HEK293 (cell line): ENCODE measurements around the gene TRPC6.

ENCODE experiments used
- CTCF ChIA-PET: fragments of 350-600 bp; formaldehyde crosslinking; extraction: SDS; loops from one replicate; lab custom pipeline; 2021; ENCODE audit warnings: antibody characterized with exemption; lab: Yijun Ruan, JAX
- POLR2A ChIA-PET: fragments of 300-600 bp; formaldehyde crosslinking; extraction: SDS; loops from one replicate; lab custom pipeline; 2020; ENCODE audit warnings: antibody characterized with exemption, inconsistent platforms; lab: Yijun Ruan, JAX
- H3K27ac ChIP-seq: fragments of 200-500 bp; sonication (Bioruptor generic); 2 replicates; pipeline ENCODE4 v1.5.1; 2014; ENCODE audit warnings: low read depth, low read length, control low read depth, inconsistent platforms; ENCODE audit errors: extremely low read depth
- H3K36me3 ChIP-seq, 2 experiments: fragments of 200-500 bp in 1 of 2; sonication (Bioruptor generic) in 1 of 2; 1 replicate in 1 of 2; 2 replicates in 1 of 2; pipeline ENCODE4 v1.5.1; 2014 to 2017; ENCODE audit warnings: inconsistent platforms in 2 of 2, low read length in 2 of 2; ENCODE audit not compliant: control insufficient read depth in 2 of 2, insufficient read depth in 1 of 2
- H3K4me1 ChIP-seq: fragments of 200-500 bp; sonication (Bioruptor generic); 2 replicates; pipeline ENCODE4 v1.5.1; 2014; ENCODE audit warnings: mild to moderate bottlenecking, low read length, inconsistent platforms; ENCODE audit not compliant: control insufficient read depth, insufficient read depth
- H3K4me3 ChIP-seq: 2 replicates; pipeline ENCODE4 v1.5.1; 2011; ENCODE audit warnings: low read depth, mild to moderate bottlenecking, control low read depth, low read length, moderate library complexity
- H3K9me3 ChIP-seq: fragments of 200-500 bp; sonication (Bioruptor generic); 2 replicates; pipeline ENCODE4 v1.5.1; 2014; ENCODE audit warnings: low read depth, low read length, inconsistent platforms; ENCODE audit not compliant: control insufficient read depth, insufficient read depth
- FEZF1 ChIP-seq: fragments of 450-650 bp; formaldehyde crosslinking; IDR thresholded peaks from 2 replicates; pipeline ENCODE4 v1.5.1; 2016; ENCODE audit warnings: missing biosample characterization, missing genetic modification characterization
- GLI4 ChIP-seq: fragments of 450-650 bp; formaldehyde crosslinking; IDR thresholded peaks from 2 replicates; pipeline ENCODE4 v1.5.1; 2016; ENCODE audit warnings: missing biosample characterization, missing genetic modification characterization
- IKZF3 ChIP-seq: fragments of 450-650 bp; IDR thresholded peaks from 2 replicates; pipeline ENCODE4 v1.5.0; 2018; ENCODE audit warnings: missing biosample characterization, mild to moderate bottlenecking, missing genetic modification characterization, moderate library complexity
- KLF10 ChIP-seq: fragments of 450-650 bp; IDR thresholded peaks from 2 replicates; pipeline ENCODE4 v1.5.1; 2018; ENCODE audit warnings: missing biosample characterization, mild to moderate bottlenecking, missing genetic modification characterization
- RBAK ChIP-seq: fragments of 450-650 bp; formaldehyde crosslinking; IDR thresholded peaks from 2 replicates; pipeline ENCODE4 v1.5.1; 2016; ENCODE audit warnings: missing biosample characterization, missing genetic modification characterization
- SP2 ChIP-seq: fragments of 450-650 bp; formaldehyde crosslinking; IDR thresholded peaks from 2 replicates; pipeline ENCODE4 v1.5.1; 2016; ENCODE audit warnings: missing biosample characterization, missing genetic modification characterization
- WT1 ChIP-seq: fragments of 450-650 bp; formaldehyde crosslinking; IDR thresholded peaks from 2 replicates; pipeline ENCODE4 v1.5.1; 2016; ENCODE audit warnings: missing biosample characterization, missing genetic modification characterization
- ZBTB44 ChIP-seq: fragments of 450-650 bp; IDR thresholded peaks from 2 replicates; pipeline ENCODE4 v1.5.1; 2018; ENCODE audit warnings: missing biosample characterization, mild to moderate bottlenecking, missing genetic modification characterization
- ZBTB49 ChIP-seq: fragments of 450-650 bp; formaldehyde crosslinking; IDR thresholded peaks from 2 replicates; pipeline ENCODE4 v1.5.1; 2016; ENCODE audit warnings: missing biosample characterization, missing genetic modification characterization, low read depth
- ZBTB6 ChIP-seq: fragments of 450-650 bp; formaldehyde crosslinking; IDR thresholded peaks from 2 replicates; pipeline ENCODE4 v1.5.1; 2017; ENCODE audit warnings: missing biosample characterization, missing genetic modification characterization
- ZNF133 ChIP-seq: fragments of 450-650 bp; formaldehyde crosslinking; IDR thresholded peaks from 2 replicates; pipeline ENCODE4 v1.5.1; 2016; ENCODE audit warnings: missing biosample characterization, missing genetic modification characterization
- ZNF157 ChIP-seq: fragments of 450-650 bp; formaldehyde crosslinking; IDR thresholded peaks from 2 replicates; pipeline ENCODE4 v1.5.1; 2016; ENCODE audit warnings: missing biosample characterization, missing genetic modification characterization
- ZNF214 ChIP-seq: fragments of 450-650 bp; formaldehyde crosslinking; IDR thresholded peaks from 2 replicates; pipeline ENCODE4 v1.5.1; 2017; ENCODE audit warnings: missing biosample characterization, mild to moderate bottlenecking, missing genetic modification characterization, borderline replicate concordance
- ZNF223 ChIP-seq: fragments of 450-650 bp; formaldehyde crosslinking; IDR thresholded peaks from 2 replicates; pipeline ENCODE4 v1.5.1; 2016; ENCODE audit warnings: missing biosample characterization, missing genetic modification characterization
- ZNF24 ChIP-seq: fragments of 450-650 bp; formaldehyde crosslinking; IDR thresholded peaks from 2 replicates; pipeline ENCODE4 v1.5.1; 2016; ENCODE audit warnings: missing biosample characterization, missing genetic modification characterization
- ZNF335 ChIP-seq: fragments of 450-650 bp; formaldehyde crosslinking; conservative IDR thresholded peaks from 2 replicates; pipeline ENCODE4 v1.5.1; 2016; ENCODE audit warnings: missing biosample characterization, missing genetic modification characterization
- ZNF366 ChIP-seq: fragments of 450-650 bp; formaldehyde crosslinking; conservative IDR thresholded peaks from 2 replicates; pipeline ENCODE4 v1.5.1; 2016; ENCODE audit warnings: missing biosample characterization, missing genetic modification characterization
- ZNF404 ChIP-seq: fragments of 450-650 bp; formaldehyde crosslinking; IDR thresholded peaks from 2 replicates; pipeline ENCODE4 v1.5.1; 2017; ENCODE audit warnings: missing biosample characterization, missing genetic modification characterization
- ZNF449 ChIP-seq: fragments of 450-650 bp; formaldehyde crosslinking; IDR thresholded peaks from 2 replicates; pipeline ENCODE4 v1.5.1; 2017; ENCODE audit warnings: missing biosample characterization, mild to moderate bottlenecking, missing genetic modification characterization, moderate library complexity
- ZNF501 ChIP-seq: fragments of 450-650 bp; formaldehyde crosslinking; IDR thresholded peaks from 2 replicates; pipeline ENCODE4 v1.5.1; 2016; ENCODE audit warnings: missing biosample characterization, missing genetic modification characterization
- ZNF513 ChIP-seq: fragments of 450-650 bp; IDR thresholded peaks from 2 replicates; pipeline ENCODE4 v1.5.1; 2018; ENCODE audit warnings: missing biosample characterization, missing genetic modification characterization
- ZNF555 ChIP-seq: fragments of 450-650 bp; formaldehyde crosslinking; conservative IDR thresholded peaks from 2 replicates; pipeline ENCODE4 v1.5.1; 2017; ENCODE audit warnings: missing biosample characterization, mild to moderate bottlenecking, missing genetic modification characterization, inconsistent platforms
- ZNF561 ChIP-seq: fragments of 450-650 bp; IDR thresholded peaks from 2 replicates; pipeline ENCODE4 v1.5.1; 2018; ENCODE audit warnings: missing biosample characterization, missing genetic modification characterization, borderline replicate concordance
- ZNF596 ChIP-seq: fragments of 450-650 bp; IDR thresholded peaks from 2 replicates; pipeline ENCODE4 v1.5.0; 2018; ENCODE audit warnings: missing biosample characterization, mild to moderate bottlenecking, missing genetic modification characterization, moderate library complexity
- ZNF624 ChIP-seq: fragments of 450-650 bp; formaldehyde crosslinking; IDR thresholded peaks from 2 replicates; pipeline ENCODE4 v1.5.1; 2017; ENCODE audit warnings: missing biosample characterization, missing genetic modification characterization
- ZNF629 ChIP-seq: fragments of 450-650 bp; formaldehyde crosslinking; IDR thresholded peaks from 2 replicates; pipeline ENCODE4 v1.5.1; 2017; ENCODE audit warnings: missing biosample characterization, missing genetic modification characterization
- ZSCAN23 ChIP-seq: fragments of 450-650 bp; formaldehyde crosslinking; IDR thresholded peaks from 2 replicates; pipeline ENCODE4 v1.5.1; 2016; ENCODE audit warnings: missing biosample characterization, missing genetic modification characterization
- ZXDB ChIP-seq: fragments of 450-650 bp; formaldehyde crosslinking; IDR thresholded peaks from 2 replicates; pipeline ENCODE4 v1.5.1; 2016; ENCODE audit warnings: missing biosample characterization, missing genetic modification characterization

TRPC6 gene

GRCh38 chr11:101523193-101523592, 60.6 kb downstream of the TRPC6 start:
- TF ChIP-seq WT1 (tag by site-specific recombination) (no peak), ZNF24 (tag by site-specific recombination) (no peak), KLF10 (tag by site-specific recombination) (no peak), ZNF501 (tag by site-specific recombination) (no peak), ZNF335 (tag by site-specific recombination) (no peak), ZNF596 (tag by site-specific recombination) (no peak), ZNF624 (tag by site-specific recombination) (no peak), ZNF214 (tag by site-specific recombination) (no peak), ZXDB (tag by site-specific recombination) (no peak), ZSCAN23 (tag by site-specific recombination) (no peak), ZNF366 (no peak), SP2 (tag by site-specific recombination) (no peak), ZNF629 (tag by site-specific recombination) (no peak)
- Histone ChIP-seq H3K36me3 (no peaks in the 10 kb centered on the region), H3K4me3 (no peak overlapping the region), H3K27ac (no peak overlapping the region), H3K4me1 (no peaks in the 10 kb centered on the region), H3K9me3 (no peaks in the 10 kb centered on the region)
- ChIA-PET CTCF (no interaction called here), POLR2A (no interaction called here)

GRCh38 chr11:101521821-101522220, 62.0 kb downstream of the TRPC6 start:
- ChIA-PET POLR2A (no interaction called here), CTCF (interaction anchor here (1.0 kb wide), 1 partner anchor 47 kb away, joined by 3 read pairs; no protein-coding TSS in a partner anchor)
- Histone ChIP-seq H3K27ac (no peak overlapping the region), H3K36me3 (no peaks in the 10 kb centered on the region), H3K4me1 (no peaks in the 10 kb centered on the region), H3K4me3 (no peak overlapping the region), H3K9me3 (no peaks in the 10 kb centered on the region)
- no peak for TF ChIP-seq FEZF1 (tag by site-specific recombination)
- no peak for TF ChIP-seq ZBTB49 (tag by site-specific recombination)
- no peak for TF ChIP-seq ZNF561
- no peak for TF ChIP-seq GLI4 (tag by site-specific recombination)
- TF ChIP-seq ZNF555: no peak
- TF ChIP-seq ZNF449: no peak
- TF ChIP-seq ZBTB44 (tag by site-specific recombination): no peak
- TF ChIP-seq ZNF404 (tag by site-specific recombination): no peak
- TF ChIP-seq ZSCAN23 (tag by site-specific recombination): no peak
- no peak for TF ChIP-seq ZNF157 (tag by site-specific recombination)
- TF ChIP-seq ZNF133 (tag by site-specific recombination): no peak
- no peak for TF ChIP-seq IKZF3 (tag by site-specific recombination)
- TF ChIP-seq SP2 (tag by site-specific recombination): no peak
- no peak for TF ChIP-seq ZNF513 (tag by site-specific recombination)
- TF ChIP-seq ZNF223 (tag by site-specific recombination): no peak
- no peak for TF ChIP-seq RBAK (tag by site-specific recombination)
- no peak for TF ChIP-seq ZBTB6 (tag by site-specific recombination)
